ENCODE data around the gene RER1. TPM values are rescaled to one million over a fixed set of nuclear protein-coding genes. Genes with fewer than 3 reads are reported as not detected.

RER1 gene
- total and polyA plus RNA-seq, 7 donors, result 68.8 to 119 (median 90.0) TPM

DNA sequence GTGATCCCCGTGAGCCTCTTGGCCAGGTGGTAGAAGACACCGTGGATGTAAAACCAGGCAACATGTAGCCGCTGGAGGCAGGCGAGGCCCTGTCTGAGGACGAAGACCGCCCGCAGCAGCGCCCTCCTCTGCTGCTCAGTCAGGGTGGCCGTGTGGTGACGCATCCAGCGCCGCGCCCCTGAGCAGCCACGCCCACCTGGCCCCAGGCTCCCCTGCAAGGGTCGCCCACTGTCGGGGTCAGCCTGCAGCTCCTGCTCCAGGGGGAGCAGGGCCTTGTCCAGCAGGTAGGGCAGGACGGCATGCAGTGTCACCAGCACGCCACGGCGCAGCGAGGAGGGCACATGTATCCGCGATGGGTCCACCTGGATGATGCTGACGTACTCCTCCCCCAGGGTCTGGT lies 16.8 kb downstream of the RER1 start:
- no peak for DNase-seq
- ATAC-seq, result no peak
- TF ChIP-seq, protein P1, sequence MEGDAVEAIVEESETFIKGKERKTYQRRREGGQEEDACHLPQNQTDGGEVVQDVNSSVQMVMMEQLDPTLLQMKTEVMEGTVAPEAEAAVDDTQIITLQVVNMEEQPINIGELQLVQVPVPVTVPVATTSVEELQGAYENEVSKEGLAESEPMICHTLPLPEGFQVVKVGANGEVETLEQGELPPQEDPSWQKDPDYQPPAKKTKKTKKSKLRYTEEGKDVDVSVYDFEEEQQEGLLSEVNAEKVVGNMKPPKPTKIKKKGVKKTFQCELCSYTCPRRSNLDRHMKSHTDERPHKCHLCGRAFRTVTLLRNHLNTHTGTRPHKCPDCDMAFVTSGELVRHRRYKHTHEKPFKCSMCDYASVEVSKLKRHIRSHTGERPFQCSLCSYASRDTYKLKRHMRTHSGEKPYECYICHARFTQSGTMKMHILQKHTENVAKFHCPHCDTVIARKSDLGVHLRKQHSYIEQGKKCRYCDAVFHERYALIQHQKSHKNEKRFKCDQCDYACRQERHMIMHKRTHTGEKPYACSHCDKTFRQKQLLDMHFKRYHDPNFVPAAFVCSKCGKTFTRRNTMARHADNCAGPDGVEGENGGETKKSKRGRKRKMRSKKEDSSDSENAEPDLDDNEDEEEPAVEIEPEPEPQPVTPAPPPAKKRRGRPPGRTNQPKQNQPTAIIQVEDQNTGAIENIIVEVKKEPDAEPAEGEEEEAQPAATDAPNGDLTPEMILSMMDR (IDR thresholded peaks at IDR 0.05), result no peak
- intact Hi-C loops (cut with DNase I), result no loop called here
- Histone ChIP-seq H3K27ac (no peak overlapping the region), H3K4me3 (no peak overlapping the region), H3K36me3 (ENCODE audit: insufficient read depth in 1 of 2, low read depth in 1 of 2) (peaks cover 10 to 64% of the 10 kb centered on the region in 2 donors), H3K9me3 (no peaks in the 10 kb centered on the region), H3K4me1 (peaks cover 11% of the 10 kb centered on the region), H3K27me3 (ENCODE audit: insufficient read depth in 3 of 3, low read length in 2 of 3) (no peaks in the 10 kb centered on the region)
- WGBS, 3 donors, result 89 to 91% (median 90%) methylated on average over 19 to 24 of the region's 24 CpGs

DNA sequence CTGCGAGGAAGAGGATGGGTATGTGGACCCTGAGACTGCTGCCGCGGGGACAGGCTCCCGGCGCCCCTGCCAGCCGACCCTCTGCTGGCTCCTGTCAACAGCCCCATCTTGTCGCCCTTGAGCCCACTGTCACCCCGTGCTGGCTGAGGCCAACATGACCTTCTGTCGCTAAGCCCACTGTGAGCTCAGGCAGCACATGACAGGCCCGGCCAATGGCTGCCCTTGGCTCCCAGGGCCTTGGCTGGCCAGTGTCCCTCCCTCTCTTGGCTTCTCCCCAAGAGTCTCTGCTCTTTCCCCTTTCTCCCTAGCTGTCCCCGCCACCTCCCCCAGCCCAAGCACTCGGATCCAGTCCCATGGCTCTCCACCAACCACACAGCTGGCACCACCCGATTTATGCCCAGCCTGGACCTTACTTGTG lies 17.2 kb downstream of the RER1 start:
- intact Hi-C loops (cut with DNase I), result no loop called here
- TF ChIP-seq, protein P1 (IDR thresholded peaks at IDR 0.05), result no peak
- no peaks in the 10 kb centered on the region for H3K27me3 ChIP-seq (ENCODE audit: insufficient read depth in 3 of 3, low read length in 2 of 3)
- no peaks in the 10 kb centered on the region for H3K9me3 ChIP-seq
- no peak overlapping the region for H3K27ac ChIP-seq
- no peak overlapping the region for H3K4me3 ChIP-seq
- 71 to 77% (median 71%) methylated on average over 13 of the region's 13 CpGs for WGBS, 3 donors
- H3K36me3 ChIP-seq (ENCODE audit: insufficient read depth in 1 of 2, low read depth in 1 of 2), result peaks cover 10 to 60% of the 10 kb centered on the region in 2 donors
- no peak for DNase-seq
- H3K4me1 ChIP-seq, result peaks cover 15% of the 10 kb centered on the region
- ATAC-seq, result no peak

- Histone ChIP-seq H3K27ac (no peak overlapping the region), H3K36me3 (ENCODE audit: insufficient read depth in 1 of 2, low read depth in 1 of 2) (peaks cover 4 to 51% of the 10 kb centered on the region in 2 donors), H3K4me3 (no peak overlapping the region), H3K27me3 (ENCODE audit: insufficient read depth in 3 of 3, low read length in 2 of 3) (no peaks in the 10 kb centered on the region), H3K4me1 (peaks cover 19% of the 10 kb centered on the region), H3K9me3 (no peaks in the 10 kb centered on the region)
- WGBS, 3 donors, result 87 to 90% (median 88%) methylated on average over 12 of the region's 12 CpGs
- TF ChIP-seq, protein P1 (IDR thresholded peaks at IDR 0.05), result no peak
- intact Hi-C loops (cut with DNase I), result loop anchor here (5.0 to 10.0 kb wide), 3 partner anchors 118 to 235 kb away; partner anchors contain the start of genes HES5 (in 1 of the 2) and PANK4 (in 1 of the 2)
- ATAC-seq, result no peak
- no peak for DNase-seq
Observed at GRCh38 chr1:2409745-2410144, 18.1 kb downstream of the RER1 start.

GRCh38 chr1:2411801-2412394 lies 20.3 kb downstream of the RER1 start:
- Histone ChIP-seq H3K27ac (peak overlapping the region; percentile 91), H3K4me1 (peaks cover 19% of the 10 kb centered on the region), H3K4me3 (peak overlapping the region; percentile 100), H3K9me3 (no peaks in the 10 kb centered on the region), H3K27me3 (ENCODE audit: insufficient read depth in 3 of 3, low read length in 2 of 3) (peaks cover 0 to 8% (median 3%) of the 10 kb centered on the region in 3 donors), H3K36me3 (ENCODE audit: insufficient read depth in 1 of 2, low read depth in 1 of 2) (peaks cover 0 to 30% of the 10 kb centered on the region in 2 donors)
- 4 to 5% (median 5%) methylated on average over 24 to 38 of the region's 38 CpGs for WGBS, 3 donors
- intact Hi-C loops (cut with DNase I), result loop anchor here (5.0 to 10.0 kb wide), 3 partner anchors 115 to 233 kb away; partner anchors contain the start of genes HES5 (in 1 of the 2) and PANK4 (in 1 of the 2)
- ATAC-seq (peak in 2 of 4 donors; percentile 10 to 14), DNase-seq (no peak)
- TF ChIP-seq, protein P1 (IDR thresholded peaks at IDR 0.05), result no peak

All from psoas muscle (tissue), 8 donors.